Glomerular visceral epithelial cell (primary cell): Measurements from ENCODE around the gene MOB1B.
"Not testable (repeated sequence)": the region's sequence is repeated elsewhere in the genome, so short reads cannot be mapped to it uniquely, and the experiment has no call there.

Experiments used
- DNase-seq: peaks from one replicate; pipeline ENCODE4 v3.0.0-alpha.2; 2016; ENCODE audit errors: extremely low spot score

The MOB1B gene

DNA sequence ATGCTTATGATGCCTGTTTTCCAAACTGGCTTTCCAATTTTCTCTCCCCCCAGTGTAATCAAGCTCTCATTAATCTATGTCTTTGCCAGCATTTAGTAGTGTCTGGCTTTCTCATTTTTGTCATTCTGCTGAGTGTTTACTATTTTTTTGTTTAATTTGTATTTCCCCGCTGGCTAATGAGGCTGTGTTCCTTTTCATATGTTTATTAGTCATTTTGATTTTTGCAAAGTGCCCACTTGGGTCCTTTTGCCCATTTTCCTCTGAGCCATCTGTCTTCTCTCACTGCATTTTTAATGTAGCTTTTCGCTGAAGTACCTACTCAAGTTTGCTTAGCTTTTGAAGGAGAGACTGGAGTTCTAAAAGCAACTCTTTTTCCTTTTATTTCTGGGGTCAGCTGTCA, 106.0 kb downstream of the MOB1B start:
- no peak for DNase-seq

GRCh38 chr4:71009086-71009485, 106.9 kb downstream of the MOB1B start:
- DNase-seq = no peak

DNA sequence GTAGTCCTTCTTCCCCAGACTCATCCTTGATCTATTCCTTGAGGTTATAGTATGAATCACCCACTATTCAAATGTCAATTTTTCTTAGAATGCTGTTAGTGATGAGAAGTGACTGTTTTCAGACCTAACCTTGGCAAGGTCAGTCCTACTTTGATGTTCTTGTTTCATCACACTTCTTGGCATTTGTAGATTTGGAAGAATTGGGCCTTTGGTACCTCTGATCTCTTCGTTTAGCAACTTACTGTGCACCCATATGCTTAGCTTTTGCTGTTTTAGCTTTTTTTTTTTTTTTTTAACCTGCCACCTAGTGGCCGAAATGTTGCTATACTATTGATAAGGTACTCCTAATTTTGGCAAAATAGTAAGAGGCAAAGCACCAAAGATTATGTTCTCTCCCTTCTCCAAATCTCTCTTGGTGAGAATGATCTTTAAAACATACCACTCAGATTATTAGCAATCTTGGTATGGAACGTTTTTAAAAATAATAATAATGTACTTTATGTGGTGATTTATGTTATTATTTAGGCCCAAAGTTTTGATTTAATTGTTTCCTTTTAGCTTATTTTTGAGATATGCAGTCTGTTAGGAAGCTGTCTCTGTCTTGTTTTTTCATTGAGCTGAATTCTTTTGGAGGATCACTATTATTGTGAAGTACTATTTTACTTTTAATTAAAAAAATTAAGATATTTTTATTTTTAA, 107.9 kb downstream of the MOB1B start:
- DNase-seq = peak; percentile 52

GRCh38 chr4:71011451-71011850, 109.3 kb downstream of the MOB1B start:
- no peak for DNase-seq

DNA sequence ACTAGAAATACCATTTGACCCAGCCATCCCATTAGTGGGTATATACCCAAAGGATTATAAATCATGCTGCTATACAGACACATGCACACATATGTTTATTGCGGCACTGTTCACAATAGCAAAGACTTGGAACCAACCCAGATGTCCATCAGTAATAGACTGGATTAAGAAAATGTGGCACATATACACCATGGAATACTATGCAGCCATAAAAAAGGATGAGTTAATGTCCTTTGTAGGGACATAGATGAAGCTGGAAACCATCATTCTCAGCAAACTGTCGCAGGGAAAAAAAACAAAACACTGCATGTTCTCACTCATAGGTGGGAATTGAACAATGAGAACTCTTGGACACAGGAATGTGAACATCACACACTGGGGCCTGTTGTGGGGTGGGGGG, 115.2 kb downstream of the MOB1B start:
- not testable (repeated sequence) for DNase-seq

DNA sequence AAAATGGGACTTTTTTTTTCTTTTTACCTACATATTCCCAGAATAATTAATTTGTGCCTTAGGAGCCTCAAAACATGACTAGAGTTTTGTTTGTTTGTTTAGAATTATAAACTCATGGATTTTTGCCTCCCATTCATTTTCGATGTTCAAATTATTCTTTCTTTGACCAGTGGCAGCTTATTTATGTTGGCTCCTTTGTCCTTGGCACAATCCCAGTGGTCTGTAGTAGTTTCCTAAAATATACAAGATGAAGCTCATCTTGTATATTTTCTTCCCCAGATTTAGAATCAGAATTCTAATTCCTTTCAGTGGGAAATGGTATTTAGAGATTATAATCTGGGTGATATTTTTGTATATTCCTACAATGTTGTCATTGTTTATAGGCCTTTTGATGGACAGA, 118.4 kb downstream of the MOB1B start:
- DNase-seq = no peak

DNA sequence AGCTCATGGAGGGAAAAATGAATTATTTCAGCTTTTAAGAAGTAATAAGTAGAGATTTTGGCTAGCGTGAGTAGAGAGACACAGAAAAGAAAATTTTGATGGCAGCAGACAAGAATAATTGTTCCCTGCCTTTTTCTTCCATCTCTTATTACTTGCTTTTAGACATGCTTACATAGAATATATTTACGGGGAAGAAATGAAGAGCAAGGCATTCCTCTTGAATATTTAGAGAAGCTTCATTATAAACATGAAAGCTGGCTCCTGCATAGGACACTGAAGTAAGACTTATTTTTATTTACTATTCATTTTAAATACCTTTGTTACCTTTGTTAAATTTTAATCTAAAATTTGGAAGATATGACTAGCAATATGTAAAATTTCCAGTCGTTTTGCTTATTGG, 123.5 kb downstream of the MOB1B start:
- no peak for DNase-seq

GRCh38 chr4:71026086-71026485, 123.9 kb downstream of the MOB1B start:
- peak; percentile 75 for DNase-seq

GRCh38 chr4:71027611-71028010, 125.4 kb downstream of the MOB1B start:
- DNase-seq = no peak

DNA sequence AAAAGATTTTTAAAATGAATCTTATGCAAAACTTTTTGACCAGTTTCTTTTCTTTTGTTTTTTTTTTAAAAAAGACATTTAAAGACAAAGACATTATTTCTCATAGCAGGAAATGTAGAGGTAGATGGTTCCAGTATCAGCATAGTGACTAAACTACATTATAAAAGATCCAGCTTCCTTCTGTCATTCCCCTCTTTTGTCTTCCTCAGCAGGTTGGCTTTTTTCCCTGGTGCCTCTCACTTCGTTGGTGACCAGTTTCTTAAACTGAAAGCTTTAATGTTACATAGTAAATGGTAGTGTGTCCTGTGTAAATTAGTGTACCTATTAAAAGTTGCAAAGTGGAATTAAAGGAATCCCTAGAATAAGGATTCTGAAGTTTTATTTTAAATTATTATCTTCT, 127.3 kb downstream of the MOB1B start:
- no peak for DNase-seq

DNA sequence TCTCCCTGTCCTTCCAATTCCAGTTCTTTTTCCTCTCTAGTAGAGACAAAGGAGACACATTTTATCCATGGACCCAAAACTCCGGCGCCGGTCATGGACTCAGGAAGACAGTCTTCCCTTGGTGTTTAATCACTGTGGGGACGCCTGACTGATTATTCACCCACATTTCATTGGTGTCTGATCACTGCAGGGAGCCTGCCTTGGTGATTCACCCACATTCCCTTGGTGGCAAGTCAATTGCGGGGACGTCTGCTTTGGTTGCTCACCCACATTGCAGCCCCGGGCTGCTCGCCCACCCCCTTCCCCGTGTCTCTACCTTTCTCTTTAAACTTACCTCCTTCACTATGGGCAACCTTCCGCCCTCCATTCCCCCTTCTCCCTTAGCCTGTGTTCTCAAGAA, 129.9 kb downstream of the MOB1B start:
- DNase-seq = peak; percentile 85
